Activated CD4-positive, alpha-beta T cell treated with anti-CD3 and anti-CD28 coated beads, Interleukin-2, amount 10 ng/mL, durations not matched to agents 24 days and 14 days (primary cell): Measurements from ENCODE around the gene C3. TPM values are rescaled to one million over a fixed set of nuclear protein-coding genes. Genes with fewer than 3 reads are reported as not detected.

Experiments used
- DNase-seq: peaks from one replicate; pipeline ENCODE4 v3.0.0; 2022
- H3K27ac Mint-ChIP-seq: one replicate; pipeline ENCODE4 v1.8.0; 2022; ENCODE audit warnings: mild to moderate bottlenecking, mixed read lengths
- H3K27me3 Mint-ChIP-seq: one replicate; pipeline ENCODE4 v1.8.0; 2022; ENCODE audit warnings: mixed read lengths
- H3K36me3 Mint-ChIP-seq: one replicate; pipeline ENCODE4 v1.8.0; 2022; ENCODE audit warnings: low read depth, mild to moderate bottlenecking, mixed read lengths
- H3K4me1 Mint-ChIP-seq: one replicate; pipeline ENCODE4 v1.8.0; 2021; ENCODE audit warnings: mixed read lengths
- H3K4me3 Mint-ChIP-seq: one replicate; pipeline ENCODE4 v1.8.0; 2022; ENCODE audit warnings: mild to moderate bottlenecking, moderate library complexity, mixed read lengths
- H3K9me3 Mint-ChIP-seq: one replicate; pipeline ENCODE4 v1.8.0; 2021; ENCODE audit warnings: mixed read lengths
- intact Hi-C: fragments of 100-400 bp; cut with micrococcal nuclease; formaldehyde crosslinking; loops from one replicate; pipeline ENCODE4 v1.15.1; 2023
- total RNA-seq: library from RNA; stranded (reverse); gene quantifications from 2 replicates; pipeline ENCODE4 v1.2.3, GENCODE V29; 2022

C3 gene
- total RNA-seq, 1 donor from 2014 or later, result 4.8 TPM

DNA sequence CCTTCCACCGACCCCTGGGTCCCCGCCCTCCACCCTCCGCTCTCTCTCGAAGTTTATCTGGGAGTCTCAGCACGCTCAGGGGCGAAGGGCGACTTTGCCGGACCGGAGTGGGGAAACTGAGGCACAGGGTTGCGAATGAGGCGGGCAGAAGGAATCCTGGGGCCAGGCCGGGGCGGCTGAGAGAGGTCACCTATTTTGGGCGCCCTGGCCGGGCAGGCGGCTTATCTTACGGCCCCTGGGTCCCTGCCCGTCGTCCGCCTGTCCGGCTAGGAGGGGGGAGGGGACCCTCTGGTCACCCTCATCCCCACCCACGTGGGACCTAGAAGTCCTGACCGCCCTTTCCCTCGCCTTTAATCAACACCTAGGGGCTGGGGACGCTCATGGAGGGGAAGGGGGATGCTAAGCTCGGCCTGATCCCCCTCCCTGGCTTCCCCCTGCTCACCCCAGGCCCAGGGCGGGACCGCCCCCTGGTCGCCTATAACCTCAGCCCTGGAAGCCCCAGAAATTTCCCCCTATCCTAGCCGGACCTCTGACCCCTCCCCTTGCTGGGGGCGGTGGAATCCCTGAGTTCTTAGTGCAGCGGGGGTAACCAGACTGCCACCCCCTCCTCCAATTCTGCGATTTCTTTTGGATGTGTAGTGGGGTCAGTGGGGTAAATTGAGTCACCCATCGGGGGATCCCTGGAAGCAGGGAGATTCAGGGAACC lies 19.6 kb upstream of the C3 start:
- peaks cover 39% of the 10 kb centered on the region for H3K4me1 Mint-ChIP-seq
- DNase-seq, result peak; percentile 72
- H3K4me3 Mint-ChIP-seq, result peak overlapping the region; percentile 98
- intact Hi-C loops, result loop anchor here (5.0 kb wide), 3 partner anchors 208 to 1202 kb away; partner anchors contain the start of genes PET100, TIMM44, TNFSF9 and XAB2
- H3K36me3 Mint-ChIP-seq, result peaks cover 32% of the 10 kb centered on the region
- peak overlapping the region; percentile 79 for H3K27ac Mint-ChIP-seq
- H3K9me3 Mint-ChIP-seq, result no peaks in the 10 kb centered on the region
- H3K27me3 Mint-ChIP-seq, result no peaks in the 10 kb centered on the region

DNA sequence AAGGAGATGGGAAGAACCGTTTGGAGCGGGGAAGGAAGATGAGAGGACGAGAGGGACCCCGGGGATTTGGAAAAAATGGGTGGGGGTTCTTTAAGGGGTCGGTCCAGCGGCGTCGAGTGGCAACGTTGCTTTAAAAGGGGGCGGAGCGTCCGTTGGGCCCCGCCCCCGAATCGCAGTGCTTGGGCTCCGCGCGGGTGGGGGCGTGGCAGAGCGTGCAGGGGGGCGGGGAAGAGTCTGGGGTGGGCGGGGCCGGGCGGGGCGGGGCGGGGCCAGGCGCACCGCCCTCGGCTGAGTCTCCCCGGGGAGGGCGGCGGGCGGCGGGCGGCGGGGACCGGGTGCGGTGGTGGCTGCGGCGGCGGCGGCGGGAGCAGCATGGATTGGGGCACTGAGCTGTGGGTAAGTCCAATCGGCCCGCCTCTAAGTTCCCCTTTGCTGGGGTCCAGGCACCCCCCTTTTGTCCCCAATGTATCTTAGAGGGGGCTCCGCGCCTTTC lies 19.0 kb upstream of the C3 start, which contains the start of gene TRIP10:
Gene TRIP10, plus strand, starts transcription at position 291 of the 493 bp plus-strand sequence. Its CDS starts 82 bp downstream, at position 373.
- H3K4me3 Mint-ChIP-seq, result peak within 1 kb of the TSS; percentile 98
- H3K27me3 Mint-ChIP-seq, result no peaks in the 10 kb centered on the region
- H3K4me1 Mint-ChIP-seq, result peaks cover 39% of the 10 kb centered on the region
- intact Hi-C loops, result loop anchor here (5.0 kb wide), 3 partner anchors 207 to 1203 kb away; partner anchors contain the start of genes PET100, TIMM44, TNFSF9 and XAB2
- peak within 1 kb of the TSS; percentile 99 for H3K27ac Mint-ChIP-seq
- peak; percentile 95 for DNase-seq
- H3K36me3 Mint-ChIP-seq, result peaks cover 32% of the 10 kb centered on the region
- no peaks in the 10 kb centered on the region for H3K9me3 Mint-ChIP-seq

DNA sequence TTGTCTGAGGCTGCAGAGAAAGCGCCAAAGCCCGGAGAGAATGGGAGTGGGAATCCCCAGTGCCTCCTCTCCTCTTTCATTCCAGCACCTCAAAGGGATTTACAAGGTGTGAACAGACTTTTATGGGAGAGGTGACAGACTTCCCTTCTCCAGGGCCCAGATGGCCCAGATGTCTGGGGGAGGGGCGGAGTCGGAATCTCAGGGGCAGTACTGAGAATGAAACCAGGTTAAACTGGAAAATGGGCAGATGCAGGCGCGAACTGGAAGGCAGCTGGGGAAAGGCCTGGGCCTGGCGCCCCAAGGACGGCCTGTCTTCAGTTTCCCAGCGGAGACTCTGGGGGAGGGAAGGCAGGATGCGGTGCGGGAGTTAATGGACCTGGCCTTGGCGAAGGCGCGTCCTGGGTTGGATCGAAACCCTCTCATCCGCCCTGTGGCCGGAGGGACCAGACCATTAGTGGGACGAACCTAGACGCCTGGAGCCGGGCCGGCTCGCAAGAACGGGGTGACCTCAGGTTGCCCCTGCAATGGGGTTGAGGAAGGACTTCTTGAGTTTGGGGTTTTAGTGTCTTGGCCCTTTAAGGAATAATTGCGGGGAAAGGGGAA lies 18.4 kb upstream of the C3 start:
- Mint-ChIP-seq H3K4me3 (peak overlapping the region; percentile 98), H3K9me3 (no peaks in the 10 kb centered on the region), H3K36me3 (peaks cover 28% of the 10 kb centered on the region), H3K4me1 (peaks cover 36% of the 10 kb centered on the region), H3K27ac (peak overlapping the region; percentile 99), H3K27me3 (no peaks in the 10 kb centered on the region)
- intact Hi-C loops, result loop anchor here (1.0 to 5.0 kb wide), 7 partner anchors 14 to 1203 kb away; partner anchors contain the start of genes PET100, SH2D3A, TIMM44 and TNFSF9
- DNase-seq, result no peak

DNA sequence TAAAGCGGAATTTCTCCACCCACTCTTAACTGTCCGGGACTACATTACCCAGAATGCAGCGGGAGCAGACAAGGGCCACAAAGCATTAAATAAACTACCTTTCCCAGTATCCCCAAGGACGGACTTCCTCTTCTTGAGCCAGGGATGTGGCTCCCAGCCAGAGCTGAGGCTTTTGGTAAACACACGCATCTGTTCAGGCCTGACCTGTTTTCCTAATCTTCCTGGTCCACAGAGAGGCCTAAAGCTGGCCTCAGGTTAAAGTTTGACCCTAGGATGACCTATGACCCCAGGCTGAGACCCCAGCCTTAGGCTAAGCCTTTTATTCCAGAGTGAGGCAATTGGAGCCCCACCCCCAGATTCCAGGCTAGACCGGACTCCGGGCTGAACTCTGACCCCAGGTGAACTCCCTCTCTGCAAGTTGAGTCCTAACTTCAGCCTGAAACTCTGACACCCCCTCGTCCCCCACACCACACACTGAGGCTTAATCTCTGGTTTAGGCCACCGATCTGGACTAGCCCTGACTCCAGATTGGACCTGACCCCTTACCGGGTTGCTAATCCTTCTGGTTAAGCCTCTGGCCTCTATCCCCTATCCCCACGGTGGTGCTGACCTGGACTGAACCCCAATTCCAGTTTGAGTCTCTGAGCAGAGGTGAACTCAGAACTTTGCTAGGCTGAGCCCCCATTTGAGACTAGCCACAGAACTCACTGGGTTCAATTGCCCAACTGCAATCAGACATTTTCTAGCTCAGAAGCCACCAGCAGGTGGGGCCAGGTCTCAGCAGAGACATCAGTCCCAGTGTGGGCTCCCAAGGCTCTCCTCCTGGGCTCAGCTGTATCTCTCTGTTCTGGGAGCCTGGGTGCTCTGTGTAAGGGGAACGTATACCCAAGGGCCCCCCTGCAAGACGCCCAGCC lies 17.7 kb upstream of the C3 start:
- Mint-ChIP-seq H3K27ac (peak overlapping the region; percentile 99), H3K4me3 (peak overlapping the region; percentile 98), H3K4me1 (peaks cover 36% of the 10 kb centered on the region), H3K27me3 (no peaks in the 10 kb centered on the region), H3K9me3 (no peaks in the 10 kb centered on the region), H3K36me3 (peaks cover 26% of the 10 kb centered on the region)
- intact Hi-C loops, result loop anchor here (1.0 to 5.0 kb wide), 11 partner anchors 15 to 1204 kb away; partner anchors contain the start of genes ALKBH7, PET100, SH2D3A and TIMM44
- peak; percentile 93 for DNase-seq

DNA sequence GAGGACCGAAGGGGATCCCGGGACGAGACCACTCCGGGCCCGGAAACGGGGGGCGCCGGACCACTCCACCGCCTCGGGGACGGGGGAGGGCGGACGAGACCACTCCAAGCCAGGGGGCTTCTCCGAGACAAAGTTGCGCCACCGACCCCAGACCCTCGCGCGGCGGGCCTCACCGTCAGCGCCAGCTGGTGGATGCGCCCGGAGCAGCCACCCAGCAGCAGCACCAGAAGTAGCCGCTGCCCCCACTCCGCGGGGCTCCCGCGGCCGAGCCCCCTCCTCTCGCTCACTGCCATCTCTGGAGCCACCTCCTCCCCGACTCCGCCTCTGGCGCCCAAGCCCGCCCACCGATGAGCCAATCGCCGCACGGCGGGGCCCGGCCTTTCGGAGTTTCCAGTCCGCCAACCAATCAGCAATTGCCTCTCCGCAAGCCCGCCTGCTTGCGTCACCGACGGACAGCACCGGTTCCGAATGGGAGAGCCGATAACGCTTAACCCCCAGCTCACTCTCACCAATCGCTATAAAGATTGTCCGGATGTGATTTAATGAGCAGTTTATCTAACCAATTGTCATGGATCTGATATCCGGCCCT lies 16.9 kb upstream of the C3 start, which contains the start of gene GPR108:
Gene GPR108, minus strand, starts transcription at position 297 of the 589 bp plus-strand sequence. Its CDS starts 4 bp downstream, at position 293.
- Mint-ChIP-seq H3K27ac (peak within 1 kb of the TSS; percentile 99), H3K9me3 (no peaks in the 10 kb centered on the region), H3K27me3 (no peaks in the 10 kb centered on the region), H3K4me1 (peaks cover 39% of the 10 kb centered on the region), H3K4me3 (peak within 1 kb of the TSS; percentile 98), H3K36me3 (peaks cover 27% of the 10 kb centered on the region)
- peak; percentile 100 for DNase-seq
- intact Hi-C loops, result loop anchor here (1.0 to 5.0 kb wide), 7 partner anchors 63 to 1205 kb away; partner anchors contain the start of genes ALKBH7, PET100, TIMM44 and TNFSF9

DNA sequence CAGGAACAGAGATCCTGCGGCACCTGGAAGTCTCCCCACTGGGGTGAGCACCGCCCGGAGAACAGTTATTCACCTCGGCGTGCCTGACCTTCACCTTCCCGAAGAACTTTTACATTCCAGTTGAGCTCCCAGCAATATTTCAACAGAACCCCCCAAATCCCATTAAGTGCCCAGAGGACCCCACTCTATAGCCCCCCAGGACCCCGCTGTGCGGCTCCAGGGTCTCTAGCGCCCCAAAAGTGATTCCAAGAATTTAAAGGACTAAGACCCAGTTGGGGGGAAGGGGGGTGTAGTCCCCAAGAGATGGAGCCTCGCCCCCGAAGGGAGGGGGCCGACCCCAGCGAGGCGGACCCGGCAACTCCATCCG lies 16.4 kb upstream of the C3 start:
- intact Hi-C loops, result loop anchor here (1.0 to 5.0 kb wide), 9 partner anchors 62 to 1205 kb away; partner anchors contain the start of genes ALKBH7, PET100, TIMM44 and TNFSF9
- DNase-seq, result no peak
- Mint-ChIP-seq H3K4me3 (peak overlapping the region; percentile 98), H3K27ac (peak overlapping the region; percentile 99), H3K9me3 (no peaks in the 10 kb centered on the region), H3K4me1 (peaks cover 39% of the 10 kb centered on the region), H3K27me3 (no peaks in the 10 kb centered on the region), H3K36me3 (peaks cover 27% of the 10 kb centered on the region)

DNA sequence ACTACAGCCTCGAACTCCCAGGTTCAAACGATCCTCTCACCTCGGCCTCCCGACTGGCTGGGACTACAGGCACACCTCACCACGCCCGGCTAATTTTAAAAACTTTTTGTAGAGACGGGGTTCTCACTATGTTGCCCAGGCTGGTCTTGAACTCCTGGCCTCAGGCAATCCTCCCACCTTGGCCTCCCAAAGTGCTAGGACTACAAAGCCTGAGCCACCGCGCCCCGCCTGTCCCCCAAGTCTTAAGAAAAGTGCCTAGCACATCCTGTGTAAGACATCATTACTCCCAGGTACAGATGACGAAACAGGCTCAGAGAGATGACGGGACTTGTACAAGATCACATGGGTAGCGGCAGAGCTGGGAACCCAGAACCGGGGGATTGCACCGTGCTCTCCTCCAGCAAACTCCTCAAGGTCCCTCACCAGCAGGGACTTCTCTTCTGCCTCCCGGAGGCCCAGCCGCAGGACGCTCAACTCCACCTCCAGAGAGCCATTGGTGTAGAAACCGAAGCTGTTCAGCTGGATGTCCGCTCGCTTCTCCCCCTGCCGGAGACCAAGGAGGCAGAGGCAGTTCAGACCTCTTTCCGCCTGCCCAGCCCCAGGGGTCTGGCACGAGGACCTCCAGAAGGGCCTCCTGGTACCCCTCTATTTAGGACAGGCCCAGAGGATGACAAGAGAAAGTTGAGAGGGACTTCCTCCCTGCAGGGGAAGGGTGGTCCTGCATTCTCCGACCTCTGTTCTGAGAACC lies 15.9 kb upstream of the C3 start:
- H3K27me3 Mint-ChIP-seq, result no peaks in the 10 kb centered on the region
- H3K9me3 Mint-ChIP-seq, result no peaks in the 10 kb centered on the region
- intact Hi-C loops, result loop anchor here (1.0 to 5.0 kb wide), 8 partner anchors 62 to 1206 kb away; partner anchors contain the start of genes ALKBH7, PET100, TIMM44 and TNFSF9
- peak; percentile 92 for DNase-seq
- peaks cover 35% of the 10 kb centered on the region for H3K4me1 Mint-ChIP-seq
- H3K27ac Mint-ChIP-seq, result peak overlapping the region; percentile 99
- peak overlapping the region; percentile 98 for H3K4me3 Mint-ChIP-seq
- H3K36me3 Mint-ChIP-seq, result peaks cover 30% of the 10 kb centered on the region

DNA sequence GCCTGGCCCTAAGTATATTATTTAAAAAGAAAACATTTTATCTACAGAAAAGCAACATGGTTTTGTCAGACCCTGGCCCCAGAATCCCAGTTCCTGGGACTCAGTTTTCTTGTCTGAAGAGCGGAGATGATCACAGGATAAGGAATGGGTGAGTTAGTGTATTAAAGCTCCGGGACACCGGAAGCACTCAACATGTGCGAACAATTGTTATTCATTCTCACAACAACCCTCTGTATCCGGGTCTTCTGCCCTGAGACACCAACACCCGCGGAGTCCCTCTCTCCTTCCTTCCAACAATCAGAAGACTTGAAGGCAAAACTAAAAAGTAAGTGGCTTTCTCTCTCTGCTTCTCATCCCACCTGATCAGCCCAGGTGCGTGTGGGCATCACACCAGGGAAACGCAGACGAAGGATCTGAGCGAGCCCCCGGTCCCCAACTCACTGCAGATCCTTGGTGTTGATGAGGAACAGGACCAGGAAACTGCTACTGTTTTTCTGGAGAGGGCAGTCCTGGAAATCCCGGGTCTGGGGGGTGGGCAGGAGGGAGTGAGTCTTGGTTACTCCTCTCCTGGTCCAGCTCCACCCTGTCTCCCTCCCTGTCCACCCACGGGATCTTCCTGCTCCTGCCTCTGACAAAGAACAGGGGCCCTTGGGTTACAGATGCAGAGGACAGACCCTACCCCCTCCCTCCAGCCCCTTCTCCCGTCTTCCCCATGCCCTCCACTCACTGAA lies 14.9 kb upstream of the C3 start:
- peak overlapping the region; percentile 99 for H3K27ac Mint-ChIP-seq
- no peaks in the 10 kb centered on the region for H3K27me3 Mint-ChIP-seq
- peaks cover 30% of the 10 kb centered on the region for H3K4me1 Mint-ChIP-seq
- peaks cover 30% of the 10 kb centered on the region for H3K36me3 Mint-ChIP-seq
- no peak for DNase-seq
- intact Hi-C loops, result loop anchor here (5.0 kb wide), 3 partner anchors 203 to 1207 kb away; partner anchors contain the start of genes PET100, TIMM44, TNFSF9 and XAB2
- peak overlapping the region; percentile 98 for H3K4me3 Mint-ChIP-seq
- no peaks in the 10 kb centered on the region for H3K9me3 Mint-ChIP-seq

DNA sequence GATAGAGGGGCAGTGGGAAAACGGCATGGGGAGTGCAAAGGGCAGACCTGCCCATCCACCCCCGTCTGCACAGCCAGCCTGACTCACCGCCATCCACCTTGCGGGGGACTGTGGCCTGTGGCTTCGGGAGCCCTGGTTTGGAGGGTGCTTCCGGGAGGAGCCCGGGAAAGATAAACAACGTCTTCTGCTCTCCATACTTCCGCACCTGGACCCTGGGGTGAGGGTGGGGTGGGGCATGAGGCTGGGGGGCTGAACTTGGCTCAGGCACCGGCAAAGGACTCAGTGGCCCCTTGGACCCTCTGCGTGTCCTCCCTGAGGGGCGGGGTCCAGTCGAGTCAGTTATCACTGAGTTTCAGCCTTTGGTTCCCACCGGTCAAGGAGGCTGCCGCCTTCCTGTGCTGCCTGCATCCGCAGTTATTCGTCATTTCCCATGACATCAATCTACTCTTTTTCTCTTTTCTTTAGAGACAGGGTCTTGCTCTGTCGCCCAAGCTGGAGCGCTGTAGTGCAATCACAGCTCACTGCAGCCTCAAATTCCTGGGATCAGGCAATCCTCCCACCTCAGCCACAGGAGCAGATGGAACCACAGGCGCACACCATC lies 13.7 kb upstream of the C3 start:
- Mint-ChIP-seq H3K27me3 (no peaks in the 10 kb centered on the region), H3K27ac (no peak overlapping the region), H3K4me3 (no peak overlapping the region), H3K9me3 (no peaks in the 10 kb centered on the region), H3K36me3 (peaks cover 39% of the 10 kb centered on the region), H3K4me1 (peaks cover 29% of the 10 kb centered on the region)
- intact Hi-C loops, result no loop called here
- DNase-seq, result no peak

DNA sequence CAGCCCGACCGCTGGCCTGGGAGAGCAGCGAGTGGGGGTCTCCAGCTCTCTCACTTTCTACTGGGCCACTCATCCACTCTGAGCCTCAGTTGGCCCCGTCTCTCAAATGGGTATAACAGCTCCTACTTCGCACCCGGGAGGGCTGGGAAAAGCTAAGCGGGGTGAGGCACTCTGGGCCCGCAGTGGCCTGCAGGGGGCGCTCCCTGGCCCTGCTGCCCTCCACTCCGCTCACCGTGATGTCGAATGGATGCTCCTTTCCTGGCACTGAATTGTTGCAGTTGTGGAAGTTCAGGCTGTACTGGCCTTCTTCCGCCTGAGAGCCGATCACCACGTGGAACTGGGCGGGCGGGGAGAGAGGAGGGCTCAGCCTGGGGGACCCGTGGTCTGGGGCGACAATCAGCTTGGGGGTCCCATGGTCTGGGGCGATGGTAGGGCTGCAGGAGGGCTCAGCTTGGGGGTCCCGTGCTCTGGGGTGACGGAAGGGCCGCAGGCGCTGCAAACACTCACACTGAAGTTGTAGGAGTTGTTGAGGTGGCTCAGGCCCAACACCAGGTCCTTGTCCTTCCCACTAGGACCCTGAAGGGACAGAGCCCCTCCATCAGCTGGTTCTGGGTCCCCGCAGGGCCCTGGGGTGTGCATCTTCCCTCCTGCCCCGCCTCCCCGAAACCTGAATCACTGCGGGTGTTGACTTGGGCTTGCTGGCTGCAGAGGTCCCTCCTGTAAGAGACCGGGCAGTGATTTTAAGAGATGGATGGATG lies 13.1 kb upstream of the C3 start:
- Mint-ChIP-seq H3K36me3 (peaks cover 39% of the 10 kb centered on the region), H3K27me3 (no peaks in the 10 kb centered on the region), H3K4me1 (peaks cover 24% of the 10 kb centered on the region), H3K9me3 (no peaks in the 10 kb centered on the region), H3K4me3 (no peak overlapping the region), H3K27ac (no peak overlapping the region)
- DNase-seq, result no peak
- intact Hi-C loops, result no loop called here

DNA sequence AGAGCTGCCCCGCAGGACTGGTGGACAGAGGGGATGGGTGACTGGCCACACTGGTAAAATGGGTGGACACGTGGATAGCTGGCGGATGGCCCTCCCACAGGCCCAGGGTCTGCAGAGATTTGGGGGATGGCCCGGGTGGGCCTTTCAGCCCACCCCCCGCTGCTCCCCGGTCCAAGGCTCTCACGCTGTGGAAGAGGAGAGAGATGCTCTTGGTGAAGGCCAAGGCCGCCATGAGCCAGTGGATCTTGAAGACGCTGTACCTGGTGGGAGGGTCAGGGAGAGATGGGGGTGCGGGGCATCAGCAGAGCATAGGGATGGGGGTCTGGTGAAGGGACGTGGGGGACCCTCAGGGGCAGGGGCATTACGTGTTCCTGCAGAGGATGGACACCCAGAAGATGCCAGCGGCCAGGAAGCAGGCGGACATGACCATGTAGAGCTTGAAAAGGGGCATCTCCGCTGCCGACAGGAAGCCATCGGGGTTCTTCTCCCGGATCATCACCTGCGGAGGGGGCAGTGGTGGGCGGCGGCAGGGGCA lies 12.4 kb upstream of the C3 start:
- DNase-seq, result no peak
- intact Hi-C loops, result no loop called here
- Mint-ChIP-seq H3K4me3 (no peak overlapping the region), H3K4me1 (peaks cover 20% of the 10 kb centered on the region), H3K27me3 (no peaks in the 10 kb centered on the region), H3K27ac (no peak overlapping the region), H3K9me3 (no peaks in the 10 kb centered on the region), H3K36me3 (peaks cover 39% of the 10 kb centered on the region)
